SKM-1 treated with dmso at 0.1 percent for 144 hours (cell line): ENCODE measurements around the gene SCUBE1.

Experiments
- DNase-seq: peaks from one replicate; lab custom pipeline; 2025; ENCODE audit not compliant: unreplicated experiment; lab: John Stamatoyannopoulos, UW

The SCUBE1 gene

GRCh38 chr22:43343262-43343669 lies at the start of gene SCUBE1:
TSS of gene SCUBE1 (minus strand) at chr22:43343372. CDS start at chr22:43343261, 111 bp downstream.
- DNase-seq = no peak

GRCh38 chr22:43392385-43392989 lies 49.3 kb upstream of the SCUBE1 start:
- no peak for DNase-seq

DNA sequence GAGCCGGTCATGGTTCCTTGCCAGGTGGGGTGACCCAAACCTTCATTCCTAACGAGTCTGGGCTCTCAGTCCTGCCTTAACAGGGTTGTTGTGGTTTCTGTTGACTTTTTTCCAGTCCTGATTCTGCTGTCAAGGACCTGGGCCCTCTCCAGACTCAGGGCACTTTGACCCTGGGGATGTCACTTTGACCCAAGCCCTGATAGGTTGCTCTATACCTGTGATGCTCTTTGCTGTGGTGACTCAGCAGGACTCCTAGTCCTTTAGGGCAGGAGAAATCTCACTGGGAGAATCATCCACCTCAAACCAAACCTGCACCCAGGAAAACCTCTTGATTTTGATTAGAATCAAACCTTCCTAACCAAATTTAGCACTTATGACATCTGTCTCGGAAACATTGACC lies 48.1 kb upstream of the SCUBE1 start:
- no peak for DNase-seq

- DNase-seq = no peak
These were observed 47.7 kb upstream of the SCUBE1 start for GRCh38 chr22:43390872-43391271.

DNA sequence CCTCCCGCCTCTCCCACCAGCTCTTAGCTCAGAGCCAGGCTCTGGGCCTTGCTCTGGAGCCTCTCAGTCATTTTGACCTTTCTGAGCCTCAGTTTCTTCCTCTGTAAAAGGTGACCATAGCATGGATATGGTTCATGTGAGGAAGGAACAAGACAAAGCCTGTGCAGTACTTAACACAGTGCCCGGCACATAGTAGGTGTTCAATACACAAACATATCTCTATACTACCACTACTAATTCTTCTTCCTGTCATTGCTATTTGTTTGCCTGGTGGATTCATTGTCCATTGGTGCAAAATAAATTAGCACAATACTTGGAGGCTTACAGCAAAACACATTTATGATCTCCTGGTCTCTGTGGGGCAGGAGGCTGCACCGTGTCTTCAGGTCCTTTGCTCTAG lies 47.0 kb upstream of the SCUBE1 start:
- no peak for DNase-seq

GRCh38 chr22:43389227-43389836 lies 46.2 kb upstream of the SCUBE1 start:
- DNase-seq = no peak

DNA sequence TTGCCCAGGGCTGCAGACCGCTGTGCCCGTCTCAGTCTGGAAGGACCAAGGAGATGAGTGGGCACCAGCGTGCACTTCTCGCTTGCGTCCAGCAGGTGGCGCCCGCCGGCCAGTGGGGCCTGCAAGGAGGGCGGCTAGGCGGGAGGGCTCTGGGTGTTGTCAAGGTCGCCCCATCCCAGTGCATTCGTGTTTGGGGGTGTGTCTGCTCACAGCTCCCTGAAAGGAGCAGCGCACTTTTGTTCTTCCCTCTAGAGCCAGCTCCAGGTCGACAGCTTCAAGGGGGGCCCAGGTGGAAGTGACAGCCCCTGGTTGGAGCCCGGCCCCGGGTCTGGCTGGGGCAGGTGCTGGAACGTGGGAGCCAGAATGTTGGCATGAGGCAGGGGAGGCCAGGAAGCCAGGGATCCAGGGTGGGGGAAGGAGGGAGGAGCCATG lies 45.3 kb upstream of the SCUBE1 start:
- DNase-seq = peak; percentile 28

GRCh38 chr22:43387815-43388214 lies 44.6 kb upstream of the SCUBE1 start:
- no peak for DNase-seq

GRCh38 chr22:43385770-43386641 lies 42.8 kb upstream of the SCUBE1 start:
- DNase-seq = peak; percentile 71

- no peak for DNase-seq
These were observed 41.7 kb upstream of the SCUBE1 start for GRCh38 chr22:43384863-43385262.

- DNase-seq = no peak
These were observed 38.5 kb upstream of the SCUBE1 start for GRCh38 chr22:43381693-43382092.

GRCh38 chr22:43377896-43378704 lies 34.9 kb upstream of the SCUBE1 start:
- DNase-seq = no peak

DNA sequence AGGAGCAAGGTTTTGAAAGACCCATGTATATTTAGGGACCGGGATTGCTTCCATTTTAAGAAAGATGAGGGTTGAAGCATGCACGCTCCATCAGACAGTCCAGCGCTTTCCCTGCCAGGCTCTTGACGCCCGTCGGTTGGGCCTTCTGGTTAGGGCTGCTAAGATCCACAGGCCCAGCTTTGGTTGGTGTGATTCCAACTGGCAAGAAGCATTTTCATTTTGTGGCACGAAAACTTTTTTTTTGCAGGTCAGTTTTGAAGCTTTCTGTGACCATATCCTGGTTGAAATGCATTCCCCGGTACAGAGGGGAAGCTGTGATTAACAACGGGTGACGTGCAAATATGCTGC lies 34.4 kb upstream of the SCUBE1 start:
- DNase-seq = no peak

GRCh38 chr22:43376765-43377547 lies 33.8 kb upstream of the SCUBE1 start:
- DNase-seq = no peak

GRCh38 chr22:43375951-43376455 lies 32.8 kb upstream of the SCUBE1 start:
- DNase-seq = no peak

- DNase-seq = no peak
These were observed 26.9 kb upstream of the SCUBE1 start for GRCh38 chr22:43370036-43370435.

DNA sequence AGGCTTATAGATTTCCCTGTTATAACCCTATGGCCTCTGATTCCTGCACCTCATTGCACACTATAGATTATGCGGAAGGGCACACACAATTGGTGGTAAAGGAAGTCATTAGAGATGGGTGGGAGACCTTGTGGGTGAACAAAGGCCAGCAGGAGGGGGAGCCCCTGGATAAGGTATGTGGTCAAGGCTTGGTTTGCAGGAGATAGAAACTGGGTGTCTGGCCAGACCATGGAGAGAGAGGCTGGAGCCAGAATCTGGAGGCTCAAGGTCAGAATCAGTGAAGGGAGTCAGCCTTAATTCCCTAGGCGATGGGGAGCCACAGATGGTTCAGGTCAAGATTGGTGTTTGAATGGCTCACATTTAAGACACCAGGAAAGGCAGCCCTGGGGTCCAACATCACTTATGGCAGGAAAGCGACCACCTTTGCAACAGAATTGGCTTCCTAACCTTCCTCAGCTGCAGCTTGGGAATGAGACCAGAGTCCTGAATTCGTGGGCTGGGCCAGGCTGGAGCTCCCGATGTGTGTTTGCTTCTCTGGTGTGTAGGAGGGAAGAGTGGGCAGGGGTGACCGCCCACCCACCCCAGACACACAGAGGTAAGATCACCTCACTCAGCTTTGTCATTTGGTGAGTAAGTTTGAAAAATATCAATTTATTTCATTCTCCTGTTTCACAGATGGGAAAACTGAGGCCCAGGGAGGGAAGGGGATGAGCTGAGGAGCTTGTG lies 22.7 kb upstream of the SCUBE1 start:
- DNase-seq = no peak

GRCh38 chr22:43364169-43364435 lies 20.9 kb upstream of the SCUBE1 start:
- DNase-seq = no peak

DNA sequence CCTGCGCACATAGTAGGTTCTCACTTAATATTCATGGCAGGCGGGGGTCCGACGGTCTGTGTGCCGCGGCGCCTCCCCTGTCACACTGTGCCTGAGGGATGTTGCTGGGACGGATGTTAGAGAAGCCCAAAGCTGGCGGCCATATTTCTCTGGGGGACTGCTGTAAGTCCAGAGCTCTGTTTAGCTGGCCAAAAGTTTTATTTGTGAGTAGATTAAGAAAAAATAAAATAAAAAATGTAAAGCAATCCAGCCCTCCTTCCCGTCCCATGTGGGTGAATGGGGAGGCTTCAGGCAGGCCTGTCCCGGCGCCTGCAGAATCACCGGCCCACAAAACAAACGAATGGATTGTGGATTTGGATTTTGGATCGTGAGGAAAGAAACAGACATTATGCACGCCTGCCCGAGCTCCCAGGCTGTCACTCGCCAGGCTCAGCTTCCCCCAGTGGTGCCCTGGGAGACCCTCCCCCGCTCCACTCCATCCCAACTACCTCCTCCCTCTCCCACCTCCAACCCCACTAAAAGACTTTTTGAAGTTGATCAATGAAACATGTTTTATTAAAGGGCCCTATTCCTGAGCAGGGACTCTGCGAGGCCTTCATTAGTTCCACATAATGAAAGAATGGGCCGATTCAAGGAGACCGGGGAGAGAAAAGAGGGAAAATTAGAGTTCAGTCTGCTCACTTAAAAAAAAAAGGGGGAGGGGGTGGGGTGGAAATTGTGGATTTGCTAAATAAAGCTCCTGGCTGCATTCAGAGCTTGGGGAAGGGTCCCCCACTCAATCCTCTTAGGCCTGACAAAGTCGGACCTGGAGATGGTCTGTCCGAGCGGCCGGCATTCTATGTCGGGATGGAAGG lies 20.4 kb upstream of the SCUBE1 start:
- DNase-seq = no peak
